Duodenal mucosa (tissue), 2 donors: ENCODE data around the gene ASIC1.
"Not testable (repeated sequence)": the region's sequence is repeated elsewhere in the genome, so short reads cannot be mapped to it uniquely, and the experiment has no call there.

Experiments used
- H3K27ac ChIP-seq: one replicate; pipeline ENCODE4 v1.7.0; 2013; ENCODE audit warnings: low read depth, low read length
- H3K27me3 ChIP-seq, 2 donors: one replicate each; pipeline ENCODE4 v1.7.0; 2013; ENCODE audit warnings: low read length in 2 of 2, control low read depth in 1 of 2; ENCODE audit not compliant: insufficient read depth in 2 of 2, control insufficient read depth in 1 of 2
- H3K36me3 ChIP-seq, 2 donors: one replicate each; pipeline ENCODE4 v1.7.0; 2013; ENCODE audit warnings: low read length in 2 of 2, control low read depth in 1 of 2; ENCODE audit not compliant: insufficient read depth in 2 of 2, control insufficient read depth in 1 of 2
- H3K4me1 ChIP-seq, 2 donors: one replicate each; pipeline ENCODE4 v1.7.0; 2013; ENCODE audit warnings: low read length in 2 of 2, control low read depth in 1 of 2; ENCODE audit not compliant: insufficient read depth in 2 of 2, control insufficient read depth in 1 of 2
- H3K4me3 ChIP-seq, 2 donors: one replicate each; pipeline ENCODE4 v1.7.0; 2013; ENCODE audit warnings: low read length in 2 of 2, low read depth in 1 of 2
- H3K9ac ChIP-seq, 2 donors: one replicate each; pipeline ENCODE4 v1.7.0; 2013; ENCODE audit warnings: low read length in 2 of 2, low read depth in 1 of 2
- H3K9me3 ChIP-seq, 2 donors: one replicate each; pipeline ENCODE4 v1.7.0; 2013; ENCODE audit warnings: low read length in 2 of 2, control low read depth in 1 of 2; ENCODE audit not compliant: control insufficient read depth in 1 of 2

Gene ASIC1

GRCh38 chr12:50083301-50083700, 25.9 kb downstream of the ASIC1 start:
- Histone ChIP-seq H3K9me3 (no peaks in the 10 kb centered on the region), H3K4me3 (no peak overlapping the region), H3K36me3 (peaks cover 10 to 18% of the 10 kb centered on the region in 2 donors), H3K4me1 (peaks cover 23 to 25% of the 10 kb centered on the region in 2 donors), H3K27me3 (no peaks in the 10 kb centered on the region), H3K27ac (no peak overlapping the region), H3K9ac (peak overlapping the region in 1 of 2 donors; percentile 21)

- H3K27me3 ChIP-seq, H3K9me3 ChIP-seq: not testable (repeated sequence)
- Histone ChIP-seq H3K36me3 (peaks cover 13 to 26% of the 10 kb centered on the region in 2 donors), H3K4me1 (peaks cover 23 to 32% of the 10 kb centered on the region in 2 donors), H3K4me3 (peak overlapping the region; percentile 77 to 93), H3K9ac (peak overlapping the region; percentile 48 to 89), H3K27ac (peak overlapping the region; percentile 65)
Observed at GRCh38 chr12:50084409-50084774, 27.0 kb downstream of the ASIC1 start.

GRCh38 chr12:50084775-50085614, 27.6 kb downstream of the ASIC1 start, which contains the start of gene SMARCD1:
SMARCD1 (plus strand) TSS chr12:50085342; CDS start chr12:50085370, 28 bp downstream.
- peaks cover 19 to 32% of the 10 kb centered on the region in 2 donors for H3K36me3 ChIP-seq
- peaks cover 23 to 32% of the 10 kb centered on the region in 2 donors for H3K4me1 ChIP-seq
- peak within 1 kb of the TSS; percentile 77 to 93 for H3K4me3 ChIP-seq
- peak within 1 kb of the TSS; percentile 69 to 89 for H3K9ac ChIP-seq
- H3K27me3 ChIP-seq = no peaks in the 10 kb centered on the region
- H3K9me3 ChIP-seq = no peaks in the 10 kb centered on the region
- H3K27ac ChIP-seq = peak within 1 kb of the TSS; percentile 65

- H3K4me3 ChIP-seq = peak overlapping the region; percentile 77 to 93
- no peaks in the 10 kb centered on the region for H3K27me3 ChIP-seq
- peak overlapping the region; percentile 67 to 69 for H3K9ac ChIP-seq
- H3K36me3 ChIP-seq = peaks cover 23 to 38% of the 10 kb centered on the region in 2 donors
- H3K4me1 ChIP-seq = peaks cover 23 to 32% of the 10 kb centered on the region in 2 donors
- peak overlapping the region; percentile 59 for H3K27ac ChIP-seq
- no peaks in the 10 kb centered on the region for H3K9me3 ChIP-seq
Observed at GRCh38 chr12:50085615-50086072, 28.2 kb downstream of the ASIC1 start.

GRCh38 chr12:50086148-50086547, 28.8 kb downstream of the ASIC1 start:
- Histone ChIP-seq H3K27me3 (no peaks in the 10 kb centered on the region), H3K36me3 (peaks cover 23 to 41% of the 10 kb centered on the region in 2 donors), H3K4me1 (peaks cover 23 to 32% of the 10 kb centered on the region in 2 donors), H3K9me3 (no peaks in the 10 kb centered on the region), H3K9ac (peak overlapping the region; percentile 67 to 69), H3K4me3 (peak overlapping the region; percentile 77 to 93), H3K27ac (no peak overlapping the region)

GRCh38 chr12:50087151-50087550, 29.8 kb downstream of the ASIC1 start:
- Histone ChIP-seq H3K27ac (no peak overlapping the region), H3K4me1 (peaks cover 19 to 28% of the 10 kb centered on the region in 2 donors), H3K36me3 (peaks cover 27 to 51% of the 10 kb centered on the region in 2 donors), H3K27me3 (no peaks in the 10 kb centered on the region), H3K9ac (no peak overlapping the region), H3K9me3 (no peaks in the 10 kb centered on the region), H3K4me3 (no peak overlapping the region)

GRCh38 chr12:50087995-50088394, 30.6 kb downstream of the ASIC1 start:
- Histone ChIP-seq H3K4me3 (no peak overlapping the region), H3K9me3 (no peaks in the 10 kb centered on the region), H3K4me1 (peaks cover 12 to 19% of the 10 kb centered on the region in 2 donors), H3K36me3 (peaks cover 27 to 56% of the 10 kb centered on the region in 2 donors), H3K27ac (no peak overlapping the region), H3K9ac (no peak overlapping the region), H3K27me3 (no peaks in the 10 kb centered on the region)

- Histone ChIP-seq H3K4me1 (peaks cover 11 to 12% of the 10 kb centered on the region in 2 donors), H3K36me3 (peaks cover 27 to 61% of the 10 kb centered on the region in 2 donors), H3K27me3 (no peaks in the 10 kb centered on the region), H3K9me3 (no peaks in the 10 kb centered on the region), H3K9ac (no peak overlapping the region), H3K27ac (no peak overlapping the region), H3K4me3 (no peak overlapping the region)
Observed at GRCh38 chr12:50088577-50089335, 31.4 kb downstream of the ASIC1 start.

GRCh38 chr12:50089730-50090129, 32.3 kb downstream of the ASIC1 start:
- Histone ChIP-seq H3K4me3 (no peak overlapping the region), H3K27me3 (no peaks in the 10 kb centered on the region), H3K36me3 (peaks cover 33 to 71% of the 10 kb centered on the region in 2 donors), H3K9me3 (no peaks in the 10 kb centered on the region), H3K27ac (no peak overlapping the region), H3K4me1 (peaks cover 7 to 12% of the 10 kb centered on the region in 2 donors), H3K9ac (no peak overlapping the region)

- Histone ChIP-seq H3K4me3 (no peak overlapping the region), H3K9ac (no peak overlapping the region), H3K27ac (no peak overlapping the region), H3K4me1 (peaks cover 7 to 12% of the 10 kb centered on the region in 2 donors), H3K36me3 (peaks cover 33 to 78% of the 10 kb centered on the region in 2 donors), H3K27me3 (no peaks in the 10 kb centered on the region), H3K9me3 (no peaks in the 10 kb centered on the region)
Observed at GRCh38 chr12:50090391-50090790, 33.0 kb downstream of the ASIC1 start.
